HL-60 (cell line): Measurements from ENCODE around the gene PLA2R1.

ENCODE experiments used
- GABPA ChIP-seq: IDR thresholded peaks from 2 replicates; pipeline ENCODE4 v1.6.1; 2012; ENCODE audit warnings: low read depth
- POLR2AphosphoS5 ChIP-seq: IDR thresholded peaks from 2 replicates; pipeline ENCODE4 v1.6.1; 2012; ENCODE audit warnings: low read depth
- TF ChIP-seq, protein P1 (sequence below): IDR thresholded peaks from one replicate; pipeline ENCODE4 v1.5.1; 2011; ENCODE audit warnings: low read length, control low read depth, inconsistent platforms; ENCODE audit not compliant: insufficient read depth
- TF ChIP-seq, protein P2 (sequence below): IDR thresholded peaks from 2 replicates; pipeline ENCODE4 v1.6.1; 2012; ENCODE audit warnings: low read depth; ENCODE audit not compliant: insufficient replicate concordance

DNA sequence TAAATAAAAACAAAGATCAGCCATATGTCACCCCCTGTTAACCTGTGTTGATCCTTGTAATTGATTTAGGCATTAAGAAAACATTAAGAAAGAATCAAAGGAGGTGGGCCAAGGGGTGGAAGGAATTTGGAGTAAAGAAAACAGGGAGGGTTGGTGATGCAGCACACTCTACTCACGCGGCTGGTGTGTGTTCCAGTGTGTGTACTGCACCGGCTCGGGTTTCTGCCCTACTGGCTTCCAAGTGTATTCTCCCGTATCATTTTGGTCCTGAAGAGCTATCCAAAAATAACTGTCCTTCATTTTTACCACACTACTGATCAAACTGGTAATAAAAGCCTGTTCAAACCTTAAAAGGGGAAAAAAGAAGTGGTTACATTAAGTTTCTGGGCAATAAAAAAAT lies 56.9 kb downstream of the PLA2R1 start:
- TF ChIP-seq, protein P1, sequence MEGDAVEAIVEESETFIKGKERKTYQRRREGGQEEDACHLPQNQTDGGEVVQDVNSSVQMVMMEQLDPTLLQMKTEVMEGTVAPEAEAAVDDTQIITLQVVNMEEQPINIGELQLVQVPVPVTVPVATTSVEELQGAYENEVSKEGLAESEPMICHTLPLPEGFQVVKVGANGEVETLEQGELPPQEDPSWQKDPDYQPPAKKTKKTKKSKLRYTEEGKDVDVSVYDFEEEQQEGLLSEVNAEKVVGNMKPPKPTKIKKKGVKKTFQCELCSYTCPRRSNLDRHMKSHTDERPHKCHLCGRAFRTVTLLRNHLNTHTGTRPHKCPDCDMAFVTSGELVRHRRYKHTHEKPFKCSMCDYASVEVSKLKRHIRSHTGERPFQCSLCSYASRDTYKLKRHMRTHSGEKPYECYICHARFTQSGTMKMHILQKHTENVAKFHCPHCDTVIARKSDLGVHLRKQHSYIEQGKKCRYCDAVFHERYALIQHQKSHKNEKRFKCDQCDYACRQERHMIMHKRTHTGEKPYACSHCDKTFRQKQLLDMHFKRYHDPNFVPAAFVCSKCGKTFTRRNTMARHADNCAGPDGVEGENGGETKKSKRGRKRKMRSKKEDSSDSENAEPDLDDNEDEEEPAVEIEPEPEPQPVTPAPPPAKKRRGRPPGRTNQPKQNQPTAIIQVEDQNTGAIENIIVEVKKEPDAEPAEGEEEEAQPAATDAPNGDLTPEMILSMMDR = no peak
- TF ChIP-seq, protein P2, sequence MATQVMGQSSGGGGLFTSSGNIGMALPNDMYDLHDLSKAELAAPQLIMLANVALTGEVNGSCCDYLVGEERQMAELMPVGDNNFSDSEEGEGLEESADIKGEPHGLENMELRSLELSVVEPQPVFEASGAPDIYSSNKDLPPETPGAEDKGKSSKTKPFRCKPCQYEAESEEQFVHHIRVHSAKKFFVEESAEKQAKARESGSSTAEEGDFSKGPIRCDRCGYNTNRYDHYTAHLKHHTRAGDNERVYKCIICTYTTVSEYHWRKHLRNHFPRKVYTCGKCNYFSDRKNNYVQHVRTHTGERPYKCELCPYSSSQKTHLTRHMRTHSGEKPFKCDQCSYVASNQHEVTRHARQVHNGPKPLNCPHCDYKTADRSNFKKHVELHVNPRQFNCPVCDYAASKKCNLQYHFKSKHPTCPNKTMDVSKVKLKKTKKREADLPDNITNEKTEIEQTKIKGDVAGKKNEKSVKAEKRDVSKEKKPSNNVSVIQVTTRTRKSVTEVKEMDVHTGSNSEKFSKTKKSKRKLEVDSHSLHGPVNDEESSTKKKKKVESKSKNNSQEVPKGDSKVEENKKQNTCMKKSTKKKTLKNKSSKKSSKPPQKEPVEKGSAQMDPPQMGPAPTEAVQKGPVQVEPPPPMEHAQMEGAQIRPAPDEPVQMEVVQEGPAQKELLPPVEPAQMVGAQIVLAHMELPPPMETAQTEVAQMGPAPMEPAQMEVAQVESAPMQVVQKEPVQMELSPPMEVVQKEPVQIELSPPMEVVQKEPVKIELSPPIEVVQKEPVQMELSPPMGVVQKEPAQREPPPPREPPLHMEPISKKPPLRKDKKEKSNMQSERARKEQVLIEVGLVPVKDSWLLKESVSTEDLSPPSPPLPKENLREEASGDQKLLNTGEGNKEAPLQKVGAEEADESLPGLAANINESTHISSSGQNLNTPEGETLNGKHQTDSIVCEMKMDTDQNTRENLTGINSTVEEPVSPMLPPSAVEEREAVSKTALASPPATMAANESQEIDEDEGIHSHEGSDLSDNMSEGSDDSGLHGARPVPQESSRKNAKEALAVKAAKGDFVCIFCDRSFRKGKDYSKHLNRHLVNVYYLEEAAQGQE = no peak
- TF ChIP-seq POLR2AphosphoS5 (no peak), GABPA (no peak)
